GM23338 (cell line): ENCODE measurements around the gene ANGPTL3. TPM values are rescaled to one million over a fixed set of nuclear protein-coding genes. Genes with fewer than 3 reads are reported as not detected.

Source experiments
- ATAC-seq: fragments of 200-7000 bp; cut with Tn5 transposase; 3 replicates; pipeline ENCODE4 v1.9.1; 2020
- DNase-seq: peaks from one replicate; pipeline ENCODE4 v3.0.0-alpha.2; 2015; ENCODE audit warnings: low spot score
- H2AFZ ChIP-seq: fragments of 200-600 bp; sonication (generic); 2 replicates; pipeline ENCODE4 v1.8.0; 2016; ENCODE audit warnings: antibody characterized with exemption, mild to moderate bottlenecking, moderate library complexity
- H3F3A ChIP-seq: fragments of 200-600 bp; sonication (generic); replicated peaks from 2 replicates; pipeline ENCODE4 v1.8.0; 2017; ENCODE audit warnings: antibody characterized with exemption, mixed run types, low read depth
- H3K27ac ChIP-seq: fragments of 200-600 bp; sonication (generic); 2 replicates; pipeline ENCODE4 v1.6.1; 2016; ENCODE audit warnings: low read depth
- H3K27me3 ChIP-seq: fragments of 200-600 bp; sonication (generic); 2 replicates; pipeline ENCODE4 v1.8.0; 2016; ENCODE audit warnings: mild to moderate bottlenecking, mixed run types, moderate library complexity; ENCODE audit not compliant: insufficient read depth
- H3K36me3 ChIP-seq: fragments of 200-600 bp; sonication (generic); 2 replicates; pipeline ENCODE4 v1.8.0; 2016; ENCODE audit warnings: mild to moderate bottlenecking; ENCODE audit not compliant: insufficient read depth
- H3K4me1 ChIP-seq: fragments of 200-600 bp; sonication (generic); 2 replicates; pipeline ENCODE4 v1.8.0; 2016; ENCODE audit warnings: mild to moderate bottlenecking, moderate library complexity; ENCODE audit not compliant: insufficient read depth
- H3K4me2 ChIP-seq: fragments of 200-600 bp; sonication (generic); 2 replicates; pipeline ENCODE4 v1.7.1; 2017; ENCODE audit warnings: mixed run types
- H3K4me3 ChIP-seq: fragments of 200-600 bp; sonication (generic); 2 replicates; pipeline ENCODE4 v1.6.1; 2016; ENCODE audit warnings: mixed run types
- H3K79me2 ChIP-seq: fragments of 200-600 bp; sonication (generic); replicated peaks from 2 replicates; pipeline ENCODE4 v1.8.0; 2017; ENCODE audit warnings: mild to moderate bottlenecking; ENCODE audit not compliant: insufficient read depth
- H3K9me2 ChIP-seq: fragments of 200-600 bp; sonication (generic); 2 replicates; pipeline ENCODE4 v1.8.0; 2017; ENCODE audit not compliant: insufficient read depth
- H4K20me1 ChIP-seq: fragments of 200-600 bp; sonication (generic); replicated peaks from 2 replicates; pipeline ENCODE4 v1.8.0; 2017; ENCODE audit warnings: mild to moderate bottlenecking; ENCODE audit not compliant: insufficient read depth
- H3K27ac Mint-ChIP-seq: 2 replicates; pipeline ENCODE4 v1.8.0; 2020; ENCODE audit warnings: inconsistent platforms, mild to moderate bottlenecking, moderate library complexity, mixed read lengths
- H3K27me3 Mint-ChIP-seq: 3 replicates; pipeline ENCODE4 v1.8.0; 2022; ENCODE audit warnings: low read depth, mild to moderate bottlenecking, moderate library complexity, mixed read lengths, inconsistent platforms; ENCODE audit not compliant: insufficient read depth, poor library complexity
- H3K36me3 Mint-ChIP-seq: 3 replicates; pipeline ENCODE4 v1.8.0; 2021; ENCODE audit warnings: low read depth, mild to moderate bottlenecking, inconsistent platforms, moderate library complexity, mixed read lengths
- H3K4me1 Mint-ChIP-seq: 3 replicates; pipeline ENCODE4 v1.8.0; 2020; ENCODE audit warnings: mild to moderate bottlenecking, inconsistent platforms, mixed read lengths
- H3K4me3 Mint-ChIP-seq: 3 replicates; pipeline ENCODE4 v1.8.0; 2021; ENCODE audit warnings: moderate library complexity, mild to moderate bottlenecking, inconsistent platforms, mixed read lengths
- H3K9me3 Mint-ChIP-seq: 3 replicates; pipeline ENCODE4 v1.8.0; 2020; ENCODE audit warnings: moderate library complexity, mild to moderate bottlenecking, inconsistent platforms, mixed read lengths
- JUNB ChIP-seq: IDR thresholded peaks from one replicate; pipeline ENCODE4 v1.6.1; 2016; ENCODE audit warnings: antibody characterized with exemption; ENCODE audit not compliant: unreplicated experiment
- POLR2AphosphoS5 ChIP-seq: IDR thresholded peaks from 2 replicates; pipeline ENCODE4 v1.6.1; 2016; ENCODE audit warnings: antibody characterized with exemption, low read depth
- STAT1 ChIP-seq: IDR thresholded peaks from one replicate; pipeline ENCODE4 v1.6.1; 2016; ENCODE audit warnings: antibody characterized with exemption; ENCODE audit not compliant: unreplicated experiment
- ZNF114 ChIP-seq: fragments of 250-450 bp; sonication (Bioruptor Pico); IDR thresholded peaks from 2 replicates; pipeline ENCODE4 v1.5.0; 2020; ENCODE audit warnings: mild to moderate bottlenecking, moderate library complexity
- polyA plus RNA-seq: library from polyadenylated mRNA; unstranded; fragments of >200 nt; fragmentation: Nextera tagmentation; extraction: Ambion mirVana; gene quantifications from 2 replicates; pipeline ENCODE4 v1.2.1, GENCODE V29; 2016
- total RNA-seq: library from RNA; depleted of rRNA; stranded (reverse); fragments of >200 nt; shearing (Covaris generic); gene quantifications from 2 replicates; pipeline ENCODE4 v1.2.3, GENCODE V29; 2014
- TF ChIP-seq, protein P1 (sequence below): fragments of 250-450 bp; sonication (Bioruptor Pico); IDR thresholded peaks from 2 replicates; pipeline ENCODE4 v1.5.0; 2020; ENCODE audit warnings: mild to moderate bottlenecking, moderate library complexity
- TF ChIP-seq, protein P2 (sequence below), 2 experiments: fragments of 200-600 bp in 1 of 2; sonication (generic) in 1 of 2; conservative IDR thresholded peaks; 2 replicates each; pipeline versions ENCODE4 v1.5.1 to v1.6.1; 2016 to 2017; ENCODE audit warnings: antibody characterized with exemption in 2 of 2, low read depth in 2 of 2, mild to moderate bottlenecking in 2 of 2, moderate library complexity in 1 of 2

The ANGPTL3 gene
- total and polyA plus RNA-seq, 2 experiments from 2014 or later = 0.16 TPM; not detected in 1

DNA sequence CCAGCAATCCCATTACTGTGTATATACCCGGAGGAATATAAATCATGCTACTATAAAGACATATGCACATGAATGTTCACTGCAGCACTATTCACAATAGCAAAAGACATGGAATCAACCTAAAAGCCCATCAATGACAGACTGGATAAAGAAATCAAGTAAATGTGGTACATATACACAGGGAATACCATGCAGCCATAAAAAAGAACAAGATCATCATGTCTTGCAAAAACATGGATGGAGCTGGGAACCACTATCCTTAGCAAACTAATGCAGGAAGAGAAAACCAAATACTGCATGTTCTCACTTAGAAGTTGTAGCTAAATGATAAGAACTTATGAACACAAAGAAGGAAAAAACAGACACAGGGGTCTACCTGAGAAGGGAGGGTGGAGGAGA is 6.4 kb upstream of the ANGPTL3 start:
- no peaks in the 10 kb centered on the region for H4K20me1 ChIP-seq
- no peak overlapping the region for H3K27ac ChIP-seq
- no peaks in the 10 kb centered on the region for H3K79me2 ChIP-seq
- no peak overlapping the region for H3K4me3 Mint-ChIP-seq
- DNase-seq (no peak), ATAC-seq (no peak)
- no peak overlapping the region for H3K4me2 ChIP-seq
- no peaks in the 10 kb centered on the region for H3F3A ChIP-seq
- peaks cover 15% of the 10 kb centered on the region; the same call in 2 of the 3 replicates for H3K4me1 Mint-ChIP-seq
- no peaks in the 10 kb centered on the region for H3K36me3 Mint-ChIP-seq
- no peaks in the 10 kb centered on the region for H3K36me3 ChIP-seq
- no peaks in the 10 kb centered on the region for H3K9me3 Mint-ChIP-seq
- TF ChIP-seq, protein P1, sequence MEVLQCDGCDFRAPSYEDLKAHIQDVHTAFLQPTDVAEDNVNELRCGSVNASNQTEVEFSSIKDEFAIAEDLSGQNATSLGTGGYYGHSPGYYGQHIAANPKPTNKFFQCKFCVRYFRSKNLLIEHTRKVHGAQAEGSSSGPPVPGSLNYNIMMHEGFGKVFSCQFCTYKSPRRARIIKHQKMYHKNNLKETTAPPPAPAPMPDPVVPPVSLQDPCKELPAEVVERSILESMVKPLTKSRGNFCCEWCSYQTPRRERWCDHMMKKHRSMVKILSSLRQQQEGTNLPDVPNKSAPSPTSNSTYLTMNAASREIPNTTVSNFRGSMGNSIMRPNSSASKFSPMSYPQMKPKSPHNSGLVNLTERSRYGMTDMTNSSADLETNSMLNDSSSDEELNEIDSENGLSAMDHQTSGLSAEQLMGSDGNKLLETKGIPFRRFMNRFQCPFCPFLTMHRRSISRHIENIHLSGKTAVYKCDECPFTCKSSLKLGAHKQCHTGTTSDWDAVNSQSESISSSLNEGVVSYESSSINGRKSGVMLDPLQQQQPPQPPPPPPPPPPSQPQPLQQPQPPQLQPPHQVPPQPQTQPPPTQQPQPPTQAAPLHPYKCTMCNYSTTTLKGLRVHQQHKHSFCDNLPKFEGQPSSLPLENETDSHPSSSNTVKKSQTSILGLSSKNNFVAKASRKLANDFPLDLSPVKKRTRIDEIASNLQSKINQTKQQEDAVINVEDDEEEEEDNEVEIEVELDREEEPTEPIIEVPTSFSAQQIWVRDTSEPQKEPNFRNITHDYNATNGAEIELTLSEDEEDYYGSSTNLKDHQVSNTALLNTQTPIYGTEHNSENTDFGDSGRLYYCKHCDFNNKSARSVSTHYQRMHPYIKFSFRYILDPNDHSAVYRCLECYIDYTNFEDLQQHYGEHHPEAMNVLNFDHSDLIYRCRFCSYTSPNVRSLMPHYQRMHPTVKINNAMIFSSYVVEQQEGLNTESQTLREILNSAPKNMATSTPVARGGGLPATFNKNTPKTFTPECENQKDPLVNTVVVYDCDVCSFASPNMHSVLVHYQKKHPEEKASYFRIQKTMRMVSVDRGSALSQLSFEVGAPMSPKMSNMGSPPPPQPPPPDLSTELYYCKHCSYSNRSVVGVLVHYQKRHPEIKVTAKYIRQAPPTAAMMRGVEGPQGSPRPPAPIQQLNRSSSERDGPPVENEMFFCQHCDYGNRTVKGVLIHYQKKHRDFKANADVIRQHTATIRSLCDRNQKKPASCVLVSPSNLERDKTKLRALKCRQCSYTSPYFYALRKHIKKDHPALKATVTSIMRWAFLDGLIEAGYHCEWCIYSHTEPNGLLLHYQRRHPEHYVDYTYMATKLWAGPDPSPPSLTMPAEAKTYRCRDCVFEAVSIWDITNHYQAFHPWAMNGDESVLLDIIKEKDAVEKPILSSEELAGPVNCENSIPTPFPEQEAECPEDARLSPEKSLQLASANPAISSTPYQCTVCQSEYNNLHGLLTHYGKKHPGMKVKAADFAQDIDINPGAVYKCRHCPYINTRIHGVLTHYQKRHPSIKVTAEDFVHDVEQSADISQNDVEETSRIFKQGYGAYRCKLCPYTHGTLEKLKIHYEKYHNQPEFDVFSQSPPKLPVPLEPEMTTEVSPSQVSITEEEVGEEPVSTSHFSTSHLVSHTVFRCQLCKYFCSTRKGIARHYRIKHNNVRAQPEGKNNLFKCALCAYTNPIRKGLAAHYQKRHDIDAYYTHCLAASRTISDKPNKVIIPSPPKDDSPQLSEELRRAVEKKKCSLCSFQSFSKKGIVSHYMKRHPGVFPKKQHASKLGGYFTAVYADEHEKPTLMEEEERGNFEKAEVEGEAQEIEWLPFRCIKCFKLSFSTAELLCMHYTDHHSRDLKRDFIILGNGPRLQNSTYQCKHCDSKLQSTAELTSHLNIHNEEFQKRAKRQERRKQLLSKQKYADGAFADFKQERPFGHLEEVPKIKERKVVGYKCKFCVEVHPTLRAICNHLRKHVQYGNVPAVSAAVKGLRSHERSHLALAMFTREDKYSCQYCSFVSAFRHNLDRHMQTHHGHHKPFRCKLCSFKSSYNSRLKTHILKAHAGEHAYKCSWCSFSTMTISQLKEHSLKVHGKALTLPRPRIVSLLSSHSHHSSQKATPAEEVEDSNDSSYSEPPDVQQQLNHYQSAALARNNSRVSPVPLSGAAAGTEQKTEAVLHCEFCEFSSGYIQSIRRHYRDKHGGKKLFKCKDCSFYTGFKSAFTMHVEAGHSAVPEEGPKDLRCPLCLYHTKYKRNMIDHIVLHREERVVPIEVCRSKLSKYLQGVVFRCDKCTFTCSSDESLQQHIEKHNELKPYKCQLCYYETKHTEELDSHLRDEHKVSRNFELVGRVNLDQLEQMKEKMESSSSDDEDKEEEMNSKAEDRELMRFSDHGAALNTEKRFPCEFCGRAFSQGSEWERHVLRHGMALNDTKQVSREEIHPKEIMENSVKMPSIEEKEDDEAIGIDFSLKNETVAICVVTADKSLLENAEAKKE (CRISPR knock-in tag) = no peak
- no peak for TF ChIP-seq JUNB
- TF ChIP-seq, protein P2, sequence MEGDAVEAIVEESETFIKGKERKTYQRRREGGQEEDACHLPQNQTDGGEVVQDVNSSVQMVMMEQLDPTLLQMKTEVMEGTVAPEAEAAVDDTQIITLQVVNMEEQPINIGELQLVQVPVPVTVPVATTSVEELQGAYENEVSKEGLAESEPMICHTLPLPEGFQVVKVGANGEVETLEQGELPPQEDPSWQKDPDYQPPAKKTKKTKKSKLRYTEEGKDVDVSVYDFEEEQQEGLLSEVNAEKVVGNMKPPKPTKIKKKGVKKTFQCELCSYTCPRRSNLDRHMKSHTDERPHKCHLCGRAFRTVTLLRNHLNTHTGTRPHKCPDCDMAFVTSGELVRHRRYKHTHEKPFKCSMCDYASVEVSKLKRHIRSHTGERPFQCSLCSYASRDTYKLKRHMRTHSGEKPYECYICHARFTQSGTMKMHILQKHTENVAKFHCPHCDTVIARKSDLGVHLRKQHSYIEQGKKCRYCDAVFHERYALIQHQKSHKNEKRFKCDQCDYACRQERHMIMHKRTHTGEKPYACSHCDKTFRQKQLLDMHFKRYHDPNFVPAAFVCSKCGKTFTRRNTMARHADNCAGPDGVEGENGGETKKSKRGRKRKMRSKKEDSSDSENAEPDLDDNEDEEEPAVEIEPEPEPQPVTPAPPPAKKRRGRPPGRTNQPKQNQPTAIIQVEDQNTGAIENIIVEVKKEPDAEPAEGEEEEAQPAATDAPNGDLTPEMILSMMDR (conservative IDR thresholded peaks at IDR 0.05; ENCODE audit: low read depth in 2 of 2) = no peak
- peaks cover 15% of the 10 kb centered on the region for H3K4me1 ChIP-seq
- H3K27ac Mint-ChIP-seq = no peak overlapping the region
- no peaks in the 10 kb centered on the region for H3K9me2 ChIP-seq
- H3K27me3 ChIP-seq = no peaks in the 10 kb centered on the region
- H3K27me3 Mint-ChIP-seq = no peaks in the 10 kb centered on the region
- no peak overlapping the region for H3K4me3 ChIP-seq
- no peak overlapping the region for H2AFZ ChIP-seq

- no peak overlapping the region for H3K27ac ChIP-seq
- no peaks in the 10 kb centered on the region for H3K79me2 ChIP-seq
- Mint-ChIP-seq H3K4me3 (no peak overlapping the region), H3K4me1 (peaks cover 2% of the 10 kb centered on the region; the same call in 1 of the 3 replicates), H3K27me3 (no peaks in the 10 kb centered on the region), H3K9me3 (no peaks in the 10 kb centered on the region), H3K36me3 (no peaks in the 10 kb centered on the region), H3K27ac (peak overlapping the region; percentile 76; the same call in 1 of the 2 replicates)
- DNase-seq = peak; percentile 43
- no peak overlapping the region for H2AFZ ChIP-seq
- H3K9me2 ChIP-seq = no peaks in the 10 kb centered on the region
- ATAC-seq = no peak
- no peak overlapping the region for H3K4me2 ChIP-seq
- H3K27me3 ChIP-seq = no peaks in the 10 kb centered on the region
- peaks cover 6% of the 10 kb centered on the region; the same call in 1 of the 2 replicates for H3K4me1 ChIP-seq
- H4K20me1 ChIP-seq = no peaks in the 10 kb centered on the region
- H3K36me3 ChIP-seq = no peaks in the 10 kb centered on the region
- no peak overlapping the region for H3K4me3 ChIP-seq
- H3F3A ChIP-seq = no peaks in the 10 kb centered on the region
- TF ChIP-seq POLR2AphosphoS5 = no peak
- no peak for TF ChIP-seq ZNF114 (CRISPR knock-in tag)
- TF ChIP-seq, protein P2 (conservative IDR thresholded peaks at IDR 0.05; ENCODE audit: low read depth in 2 of 2) = no peak
- TF ChIP-seq STAT1 = no peak
Observed at GRCh38 chr1:62593825-62594394, 3.4 kb upstream of the ANGPTL3 start.
